ENCODE data around the gene CACYBP. TPM values are rescaled to one million over a fixed set of nuclear protein-coding genes. Genes with fewer than 3 reads are reported as not detected.

The CACYBP gene
- total and polyA plus RNA-seq, 12 donors: 20.2 to 106 (median 53.1) TPM

DNA sequence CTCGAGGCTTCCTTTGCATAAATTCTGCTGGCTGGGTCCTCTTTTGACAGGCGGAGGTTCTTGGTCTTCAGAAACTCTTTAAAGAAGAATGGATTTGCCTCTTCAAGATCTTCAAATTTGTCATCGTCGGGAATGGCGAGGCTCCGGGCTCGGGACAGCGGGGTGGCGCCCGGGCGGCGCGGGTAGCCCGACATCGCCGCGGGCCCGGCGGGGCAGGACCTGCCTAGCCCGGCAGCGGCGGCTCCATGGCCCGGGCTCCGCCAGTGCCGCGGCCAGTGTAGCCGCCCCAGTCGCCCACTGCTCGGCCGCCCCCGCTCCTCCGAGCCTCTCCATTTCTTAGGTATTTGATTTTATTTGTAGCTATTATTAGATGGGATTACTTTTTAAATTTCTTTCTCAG lies 45.8 kb downstream of the CACYBP start:
- H3K27me3 ChIP-seq: peaks cover 0 to 13% (median 0%) of the 10 kb centered on the region in 7 donors
- TF ChIP-seq, protein P1, sequence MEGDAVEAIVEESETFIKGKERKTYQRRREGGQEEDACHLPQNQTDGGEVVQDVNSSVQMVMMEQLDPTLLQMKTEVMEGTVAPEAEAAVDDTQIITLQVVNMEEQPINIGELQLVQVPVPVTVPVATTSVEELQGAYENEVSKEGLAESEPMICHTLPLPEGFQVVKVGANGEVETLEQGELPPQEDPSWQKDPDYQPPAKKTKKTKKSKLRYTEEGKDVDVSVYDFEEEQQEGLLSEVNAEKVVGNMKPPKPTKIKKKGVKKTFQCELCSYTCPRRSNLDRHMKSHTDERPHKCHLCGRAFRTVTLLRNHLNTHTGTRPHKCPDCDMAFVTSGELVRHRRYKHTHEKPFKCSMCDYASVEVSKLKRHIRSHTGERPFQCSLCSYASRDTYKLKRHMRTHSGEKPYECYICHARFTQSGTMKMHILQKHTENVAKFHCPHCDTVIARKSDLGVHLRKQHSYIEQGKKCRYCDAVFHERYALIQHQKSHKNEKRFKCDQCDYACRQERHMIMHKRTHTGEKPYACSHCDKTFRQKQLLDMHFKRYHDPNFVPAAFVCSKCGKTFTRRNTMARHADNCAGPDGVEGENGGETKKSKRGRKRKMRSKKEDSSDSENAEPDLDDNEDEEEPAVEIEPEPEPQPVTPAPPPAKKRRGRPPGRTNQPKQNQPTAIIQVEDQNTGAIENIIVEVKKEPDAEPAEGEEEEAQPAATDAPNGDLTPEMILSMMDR (IDR thresholded peaks at IDR 0.05): no peak
- H3K27ac ChIP-seq: no peak overlapping the region
- no peaks in the 10 kb centered on the region for H3K36me3 ChIP-seq
- no peak overlapping the region for H3K4me3 ChIP-seq
- 97 to 98% methylated on average over 28 to 32 of the region's 32 CpGs for WGBS, 2 donors
- no peaks in the 10 kb centered on the region for H3K9me3 ChIP-seq
- no peaks in the 10 kb centered on the region for H3K4me1 ChIP-seq
- intact Hi-C loops (cut with DNase I): no loop called here
- ATAC-seq: no peak
- no peak for DNase-seq

DNA sequence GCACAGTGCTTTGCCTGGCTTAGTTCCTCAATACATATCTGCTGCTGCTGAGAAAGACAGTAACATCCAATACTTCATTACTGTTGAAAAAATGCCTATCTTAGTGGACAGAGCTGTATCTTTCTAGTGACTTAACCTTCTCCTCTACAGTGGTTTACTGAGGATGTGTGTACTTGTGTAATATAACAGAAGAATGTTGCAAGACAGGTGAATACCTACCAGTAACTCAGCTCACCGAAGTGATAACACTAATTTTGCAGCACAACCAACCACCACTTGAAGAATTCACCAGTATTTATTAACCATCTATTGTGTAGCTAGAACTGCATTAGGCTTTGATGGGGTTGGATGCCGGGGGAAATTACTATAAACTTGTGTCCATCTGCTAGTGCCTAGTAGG lies 51.2 kb downstream of the CACYBP start:
- Histone ChIP-seq H3K4me1 (no peaks in the 10 kb centered on the region), H3K9me3 (no peaks in the 10 kb centered on the region), H3K4me3 (no peak overlapping the region), H3K27ac (no peak overlapping the region), H3K36me3 (no peaks in the 10 kb centered on the region), H3K27me3 (peaks cover 0 to 19% (median 0%) of the 10 kb centered on the region in 7 donors)
- TF ChIP-seq, protein P1 (IDR thresholded peaks at IDR 0.05): no peak
- ATAC-seq: no peak
- DNase-seq: no peak
- intact Hi-C loops (cut with DNase I): no loop called here
- 94 to 96% methylated on average over 2 of the region's 2 CpGs for WGBS, 2 donors

DNA sequence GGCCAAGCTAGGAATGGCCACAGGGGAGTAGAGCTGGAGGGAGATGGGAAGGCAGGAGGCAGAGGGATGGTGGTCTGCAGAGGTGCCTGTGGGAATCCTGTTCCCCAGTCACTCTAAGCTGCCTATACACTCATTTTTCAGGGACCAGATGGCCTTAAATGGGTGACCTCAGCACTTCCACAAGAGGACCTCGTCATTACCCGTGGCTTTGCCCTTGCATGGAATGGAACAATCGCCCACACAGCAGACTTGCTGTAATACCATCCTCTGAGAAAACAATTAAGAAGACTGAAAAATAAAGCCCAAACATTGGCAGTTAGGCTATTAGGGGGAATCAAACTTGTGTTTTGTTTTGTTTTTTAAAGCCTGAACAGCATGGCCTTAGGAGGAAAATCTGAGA lies 55.0 kb downstream of the CACYBP start:
- H3K27me3 ChIP-seq: peaks cover 0 to 12% (median 0%) of the 10 kb centered on the region in 7 donors
- H3K4me1 ChIP-seq: no peaks in the 10 kb centered on the region
- H3K27ac ChIP-seq: no peak overlapping the region
- H3K36me3 ChIP-seq: no peaks in the 10 kb centered on the region
- no peak for ATAC-seq
- TF ChIP-seq, protein P1 (IDR thresholded peaks at IDR 0.05): no peak
- intact Hi-C loops (cut with DNase I): no loop called here
- DNase-seq: no peak
- WGBS, 2 donors: 76 to 82% methylated on average over 3 of the region's 3 CpGs
- no peak overlapping the region for H3K4me3 ChIP-seq
- H3K9me3 ChIP-seq: peaks cover 0 to 15% (median 0%) of the 10 kb centered on the region in 11 donors

Other genes starting within 250 kb of the CACYBP start
- 10 to 100 TPM; 20.2 to 31.5 (median 25.7) TPM for gene MRPS14, start 23.5 kb downstream of the CACYBP start, total RNA-seq
- 10 to 100 TPM in 1 of 2 donors, 1 to 10 TPM in 1; 8.9 to 26.8 TPM for gene MRPS14, start 23.5 kb downstream of the CACYBP start, polyA plus RNA-seq
- 1 to 10 TPM in 1 of 10 donors, under 1 TPM in 8, not detected in 1; 0.08 to 1.1 (median 0.14) TPM for gene TNN, start 67.9 kb downstream of the CACYBP start, total RNA-seq
- under 1 TPM; 0.03 to 0.07 TPM for gene TNN, start 67.9 kb downstream of the CACYBP start, polyA plus RNA-seq
- 10 to 100 TPM in 6 of 10 donors, 1 to 10 TPM in 4; 6.3 to 37.2 (median 11.1) TPM for gene KIAA0040, start 192.8 kb downstream of the CACYBP start, total RNA-seq
- gene KIAA0040, start 192.8 kb downstream of the CACYBP start, polyA plus RNA-seq: 10 to 100 TPM in 1 of 2 donors, 1 to 10 TPM in 1; 8.7 to 13.1 TPM

Measured in heart right ventricle (tissue), 16 donors.